Astrocyte of the spinal cord (primary cell): Measurements from ENCODE around the gene LRBA.

Experiments used
- DNase-seq: peaks from one replicate; pipeline ENCODE4 v3.0.0; 2011; ENCODE audit warnings: low read depth, low spot score
- H3K4me3 ChIP-seq: 2 replicates; pipeline ENCODE4 v1.5.1; 2011; ENCODE audit warnings: low read depth, mild to moderate bottlenecking, low read length, moderate library complexity
- CTCF ChIP-seq: IDR thresholded peaks from 2 replicates; pipeline ENCODE4 v1.5.1; 2012; ENCODE audit warnings: low read depth, mild to moderate bottlenecking, low read length, inconsistent platforms
- in situ Hi-C: cut with HindIII; loops from 2 replicates; pipeline ENCODE4 v1.10.0; 2017; ENCODE audit warnings: low sequenced_read_pairs

The LRBA gene

GRCh38 chr4:150415213-150415612 is 599.9 kb downstream of the LRBA start:
- no peak for DNase-seq
- in situ Hi-C loops = no loop called here
- no peak for TF ChIP-seq CTCF
- H3K4me3 ChIP-seq = no peak overlapping the region

DNA sequence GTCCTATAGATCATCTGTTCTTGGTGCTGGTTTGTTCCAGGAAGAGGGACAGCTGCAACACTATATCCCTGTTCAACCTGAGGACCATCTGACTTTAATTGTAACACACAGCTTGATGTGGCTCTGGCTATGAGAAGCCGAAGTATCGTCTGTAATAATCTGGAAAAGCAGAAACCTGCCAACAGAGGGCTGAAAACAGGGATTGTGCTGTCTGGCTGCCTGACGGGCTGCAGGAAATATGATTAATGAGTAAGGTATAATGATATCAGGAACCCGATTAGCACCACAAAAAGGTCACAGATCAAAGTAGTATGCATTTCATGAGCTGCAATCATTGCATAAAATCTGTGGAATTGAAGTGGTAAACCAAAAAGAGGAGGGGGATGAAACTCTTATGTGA is 603.6 kb downstream of the LRBA start:
- in situ Hi-C loops = no loop called here
- no peak overlapping the region for H3K4me3 ChIP-seq
- TF ChIP-seq CTCF = no peak
- no peak for DNase-seq

- in situ Hi-C loops = no loop called here
- TF ChIP-seq CTCF = no peak
- peak; percentile 15 for DNase-seq
These were observed 612.2 kb downstream of the LRBA start for GRCh38 chr4:150402871-150403272.

DNA sequence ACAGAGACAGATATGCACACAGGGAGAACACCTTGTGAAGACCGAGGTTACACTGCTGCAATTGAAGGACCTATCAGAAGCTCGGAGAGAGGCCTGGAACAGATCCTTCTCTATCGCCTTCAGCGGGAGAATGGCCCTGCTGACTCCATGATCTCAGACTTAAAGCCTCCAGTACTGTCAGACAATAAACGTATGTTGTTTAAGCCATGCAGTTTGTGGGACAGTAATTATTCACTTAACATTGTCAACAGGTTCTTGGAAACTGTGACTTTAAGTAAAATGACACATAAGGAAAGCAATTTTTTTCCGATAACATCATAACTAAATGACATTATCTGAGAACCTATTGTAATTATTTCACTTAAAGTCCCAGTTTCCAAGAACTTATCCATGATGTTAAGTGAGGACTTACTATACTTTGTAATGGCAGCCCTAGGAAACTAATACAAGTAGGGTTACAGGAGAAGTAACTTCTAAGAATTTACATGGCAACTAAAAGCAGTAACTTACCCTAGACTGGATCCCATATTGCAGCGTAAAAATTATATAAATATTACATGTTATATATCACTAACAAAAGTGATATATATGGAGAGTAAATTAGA is 613.9 kb downstream of the LRBA start:
- no peak for DNase-seq
- in situ Hi-C loops = no loop called here

More at GRCh38 chr4:150402871-150403272, 612.2 kb downstream of the LRBA start:
- H3K4me3 ChIP-seq = no peak overlapping the region

DNA sequence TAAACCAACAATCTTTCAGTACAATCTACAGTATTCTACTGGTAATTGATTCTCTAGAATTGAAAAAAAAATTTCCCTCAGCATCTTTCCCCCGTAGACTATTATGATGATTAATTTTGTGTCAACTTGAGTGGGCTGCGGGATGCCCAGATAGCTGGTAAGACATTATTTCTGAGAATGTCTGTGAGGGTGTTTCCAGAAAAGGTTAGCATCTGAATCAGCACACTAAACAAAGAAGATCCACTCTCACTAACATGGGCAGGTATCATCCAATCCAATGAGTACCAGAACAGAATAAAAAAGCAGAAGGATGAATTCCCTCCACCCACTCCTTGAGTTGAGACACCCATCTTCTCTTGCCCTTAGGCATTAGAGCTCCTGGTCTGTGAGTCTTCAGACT is 619.2 kb downstream of the LRBA start:
- in situ Hi-C loops = no loop called here
- no peak for DNase-seq
- no peak for TF ChIP-seq CTCF
- no peak overlapping the region for H3K4me3 ChIP-seq

More for the DNA sequence above, 613.9 kb downstream of the LRBA start:
- TF ChIP-seq CTCF = no peak
- no peak overlapping the region for H3K4me3 ChIP-seq

- in situ Hi-C loops = no loop called here
- no peak overlapping the region for H3K4me3 ChIP-seq
- DNase-seq = no peak
- TF ChIP-seq CTCF = no peak
These were observed 621.0 kb downstream of the LRBA start for GRCh38 chr4:150394046-150394445.

- DNase-seq = no peak
- no peak for TF ChIP-seq CTCF
- H3K4me3 ChIP-seq = no peak overlapping the region
- in situ Hi-C loops = no loop called here
These were observed 624.0 kb downstream of the LRBA start for GRCh38 chr4:150391052-150391451.
